Activated effector memory CD4-positive, alpha-beta T cell treated with Interleukin-2 at 50 U/mL for 16 hours (primary cell): Measurements from ENCODE around the gene STAT2.
"Not testable (repeated sequence)": the region's sequence is repeated elsewhere in the genome, so short reads cannot be mapped to it uniquely, and the experiment has no call there.

Experiments
- DNase-seq: peaks from one replicate; pipeline ENCODE4 v3.0.0-alpha.2; 2020

Gene STAT2

GRCh38 chr12:56361487-56362129, 1.7 kb upstream of the STAT2 start:
- DNase-seq: no peak

DNA sequence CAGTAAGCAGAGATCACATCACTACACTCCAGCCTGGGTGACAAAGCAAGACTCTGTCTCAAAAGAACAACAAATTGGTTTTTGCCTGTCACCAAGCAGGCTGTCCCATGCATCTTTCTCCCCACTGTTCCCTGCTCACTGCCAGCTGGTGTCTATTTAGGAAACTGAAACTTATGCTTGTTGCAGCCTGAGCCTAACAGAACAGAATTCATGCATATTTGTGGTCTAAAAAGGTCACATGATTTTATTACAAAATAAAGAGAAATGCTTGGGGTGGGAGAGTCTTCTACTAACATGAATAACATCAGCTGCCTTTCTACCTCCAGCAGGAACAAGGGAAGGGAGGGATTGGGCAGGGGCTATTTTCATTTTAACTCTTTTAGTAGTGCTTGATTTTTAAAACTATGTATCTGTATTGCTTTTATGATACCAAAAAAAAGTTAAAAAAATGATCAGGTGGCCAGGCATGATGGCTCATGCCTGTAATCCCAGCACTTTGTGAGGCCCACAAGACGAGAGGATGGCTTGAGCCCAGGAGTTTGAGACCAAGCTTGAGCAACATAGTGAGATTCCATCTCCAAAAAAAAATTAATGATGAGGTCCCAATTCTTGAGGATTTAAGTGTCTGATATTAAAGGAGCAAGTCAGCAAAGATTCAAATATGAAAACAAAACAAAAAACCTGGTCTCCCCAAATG, 923 bp downstream of the STAT2 start:
- no peak for DNase-seq

DNA sequence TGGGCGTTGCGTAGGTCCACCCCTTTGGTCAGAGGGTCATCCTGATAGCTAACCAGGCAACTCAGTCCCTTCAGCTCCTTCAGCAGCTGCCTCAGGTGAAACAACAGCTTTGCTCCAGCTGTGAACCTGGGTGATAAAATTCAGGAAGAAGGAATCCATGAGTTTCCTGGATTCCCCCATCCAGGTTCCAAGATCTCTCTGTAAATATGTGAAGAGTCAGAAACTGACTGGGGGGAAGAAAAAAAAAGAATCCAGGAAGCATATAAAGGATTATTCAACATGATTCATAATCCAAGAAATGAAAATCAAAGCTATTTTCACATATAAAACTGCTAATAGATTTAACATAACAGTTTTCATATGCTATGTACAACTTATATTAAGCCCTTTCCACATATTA, 8.6 kb downstream of the STAT2 start:
- DNase-seq: no peak

GRCh38 chr12:56350662-56351061, 9.2 kb downstream of the STAT2 start:
- no peak for DNase-seq

- DNase-seq: no peak
Observed at GRCh38 chr12:56348776-56349175, 11.1 kb downstream of the STAT2 start.

GRCh38 chr12:56347255-56347654, 12.7 kb downstream of the STAT2 start:
- DNase-seq: not testable (repeated sequence)

DNA sequence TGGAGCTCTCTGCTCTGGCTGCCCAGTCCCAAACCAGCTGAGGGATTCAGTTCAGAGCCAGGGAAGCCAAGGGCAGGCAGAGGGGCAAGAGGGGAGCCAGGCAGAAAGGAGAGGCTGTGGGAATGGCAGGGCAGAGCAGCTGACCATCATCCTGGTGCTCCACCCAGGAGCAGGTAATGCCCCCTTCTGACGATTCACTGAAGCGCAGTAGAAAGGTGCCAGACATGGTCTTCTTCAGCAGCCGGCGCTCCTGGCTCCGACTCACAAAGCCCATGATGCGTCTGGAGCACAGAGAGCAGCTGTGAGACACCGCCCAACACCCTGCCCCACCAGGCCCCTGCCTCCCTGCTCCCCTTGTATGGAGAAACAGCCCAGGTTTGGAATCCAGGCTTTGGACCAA, 13.2 kb downstream of the STAT2 start:
- DNase-seq: no peak

DNA sequence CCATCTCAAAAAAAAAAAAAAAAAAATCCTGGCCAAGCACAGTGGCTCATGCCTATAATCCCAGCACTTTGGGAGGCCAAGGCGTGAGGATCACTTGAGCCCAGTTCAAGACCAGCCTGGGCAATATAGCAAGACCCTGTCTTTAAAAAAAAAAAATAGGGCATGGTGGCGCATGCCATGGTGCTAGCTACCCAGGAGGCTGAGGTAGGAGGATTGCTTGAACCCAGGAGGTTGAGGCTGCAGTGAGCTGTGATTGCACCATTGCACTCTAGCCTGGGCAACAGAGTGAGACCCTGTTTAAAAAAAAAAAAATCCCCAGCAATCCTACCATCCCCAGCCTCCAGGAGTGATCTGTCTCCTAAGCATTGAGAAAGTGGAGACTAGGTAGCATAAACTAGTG, 17.6 kb downstream of the STAT2 start:
- DNase-seq: not testable (repeated sequence)

DNA sequence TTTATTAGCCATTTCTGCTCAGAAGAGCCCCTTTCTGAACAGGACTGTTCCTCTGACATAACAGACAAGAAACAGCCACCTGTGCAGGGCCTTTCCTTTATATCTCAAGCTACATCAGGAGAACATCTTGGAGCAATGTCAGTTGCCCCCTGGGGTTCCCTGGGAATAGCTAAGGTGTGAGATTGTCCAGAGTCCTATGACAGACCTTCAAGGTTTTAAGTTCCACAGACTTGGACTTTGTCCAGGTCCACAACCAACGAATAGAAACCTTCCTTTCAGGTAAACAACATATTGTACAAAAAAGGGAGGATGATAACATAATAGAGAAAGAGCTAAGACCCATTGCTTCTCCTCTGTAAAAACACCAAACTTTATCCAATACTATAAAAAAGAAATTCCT, 18.3 kb downstream of the STAT2 start:
- DNase-seq: no peak

- no peak for DNase-seq
Observed at GRCh38 chr12:56339158-56339422, 20.8 kb downstream of the STAT2 start.

DNA sequence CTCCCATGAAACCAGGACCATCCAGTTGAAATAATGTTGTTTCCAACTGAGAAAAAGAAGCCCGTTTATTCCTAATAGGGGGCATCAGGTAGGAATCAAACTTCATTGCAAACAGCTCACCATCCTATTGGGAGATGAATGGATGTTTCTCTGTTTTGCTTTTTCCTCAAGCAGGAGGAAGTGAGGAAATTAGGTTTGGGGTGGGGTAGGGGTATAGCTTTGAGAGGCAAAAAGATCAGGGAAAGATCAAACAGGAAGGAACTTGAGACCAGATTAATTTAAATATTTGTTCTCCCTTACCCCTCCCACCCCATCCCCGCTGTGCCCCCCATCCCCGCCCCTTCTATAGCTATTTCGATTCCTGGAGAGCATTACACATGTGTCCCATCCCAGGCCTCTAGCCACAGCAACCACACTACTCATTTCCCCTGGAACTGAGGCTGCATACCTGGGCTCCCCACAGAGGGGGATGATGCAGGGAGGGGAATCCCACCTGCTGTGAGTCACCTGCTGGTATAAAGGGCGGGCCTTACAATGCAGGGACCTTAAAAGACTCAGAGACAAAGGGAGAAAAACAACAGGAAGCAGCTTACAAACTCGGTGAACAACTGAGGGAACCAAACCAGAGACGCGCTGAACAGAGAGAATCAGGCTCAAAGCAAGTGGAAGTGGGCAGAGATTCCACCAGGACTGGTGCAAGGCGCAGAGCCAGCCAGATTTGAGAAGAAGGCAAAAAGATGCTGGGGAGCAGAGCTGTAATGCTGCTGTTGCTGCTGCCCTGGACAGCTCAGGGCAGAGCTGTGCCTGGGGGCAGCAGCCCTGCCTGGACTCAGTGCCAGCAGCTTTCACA, 21.4 kb downstream of the STAT2 start, which contains the start of gene IL23A:
Gene IL23A (plus strand): TSS at position 577 of the 850 bp plus-strand sequence. CDS start 161 bp downstream, at position 738.
- DNase-seq: peak; percentile 75

DNA sequence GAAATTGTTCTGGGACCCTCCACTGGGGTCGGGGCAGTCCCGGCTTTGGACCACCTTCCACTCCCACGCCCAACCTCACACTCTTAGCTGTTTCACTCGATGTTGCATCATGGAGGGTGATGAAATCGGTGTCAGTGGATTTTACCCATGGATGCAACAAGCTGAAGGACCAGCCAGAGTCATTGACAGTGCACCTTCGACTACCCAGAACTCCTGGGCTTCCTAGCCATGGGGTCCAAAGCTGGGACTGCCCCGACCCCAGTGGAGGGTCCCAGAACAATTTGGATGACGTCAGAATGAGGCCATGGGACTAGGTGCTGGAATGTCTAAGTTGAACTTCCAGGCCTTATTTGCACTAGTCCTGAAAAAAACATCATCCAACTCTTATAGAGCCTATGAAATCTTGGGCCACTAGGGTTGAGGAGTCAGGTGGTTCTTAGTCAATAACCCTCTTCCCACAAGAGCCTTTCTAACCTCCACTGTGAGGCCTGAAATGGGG, 22.1 kb downstream of the STAT2 start:
- no peak for DNase-seq

GRCh38 chr12:56336361-56337167, 23.3 kb downstream of the STAT2 start:
- no peak for DNase-seq

DNA sequence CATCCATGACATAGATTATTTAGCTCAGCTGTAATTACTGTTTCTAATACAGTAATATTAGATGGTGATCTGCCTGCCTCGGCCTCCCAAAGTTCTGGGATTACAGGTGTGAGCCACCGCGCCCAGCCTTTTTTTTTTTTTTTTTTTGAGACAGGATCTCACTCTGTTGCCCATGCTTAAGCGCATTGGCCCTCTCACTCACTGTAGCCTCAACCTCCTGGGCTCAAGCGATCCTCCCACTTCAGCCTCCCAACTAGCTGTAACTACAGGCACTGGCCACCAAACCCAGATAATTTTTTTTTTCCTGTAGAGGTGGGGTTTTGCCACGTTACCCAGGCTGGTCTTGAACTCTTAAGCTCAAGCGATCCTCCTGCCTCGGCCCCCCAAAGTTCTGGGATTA, 24.4 kb downstream of the STAT2 start:
- not testable (repeated sequence) for DNase-seq

GRCh38 chr12:56334490-56334793, 25.5 kb downstream of the STAT2 start:
- no peak for DNase-seq

DNA sequence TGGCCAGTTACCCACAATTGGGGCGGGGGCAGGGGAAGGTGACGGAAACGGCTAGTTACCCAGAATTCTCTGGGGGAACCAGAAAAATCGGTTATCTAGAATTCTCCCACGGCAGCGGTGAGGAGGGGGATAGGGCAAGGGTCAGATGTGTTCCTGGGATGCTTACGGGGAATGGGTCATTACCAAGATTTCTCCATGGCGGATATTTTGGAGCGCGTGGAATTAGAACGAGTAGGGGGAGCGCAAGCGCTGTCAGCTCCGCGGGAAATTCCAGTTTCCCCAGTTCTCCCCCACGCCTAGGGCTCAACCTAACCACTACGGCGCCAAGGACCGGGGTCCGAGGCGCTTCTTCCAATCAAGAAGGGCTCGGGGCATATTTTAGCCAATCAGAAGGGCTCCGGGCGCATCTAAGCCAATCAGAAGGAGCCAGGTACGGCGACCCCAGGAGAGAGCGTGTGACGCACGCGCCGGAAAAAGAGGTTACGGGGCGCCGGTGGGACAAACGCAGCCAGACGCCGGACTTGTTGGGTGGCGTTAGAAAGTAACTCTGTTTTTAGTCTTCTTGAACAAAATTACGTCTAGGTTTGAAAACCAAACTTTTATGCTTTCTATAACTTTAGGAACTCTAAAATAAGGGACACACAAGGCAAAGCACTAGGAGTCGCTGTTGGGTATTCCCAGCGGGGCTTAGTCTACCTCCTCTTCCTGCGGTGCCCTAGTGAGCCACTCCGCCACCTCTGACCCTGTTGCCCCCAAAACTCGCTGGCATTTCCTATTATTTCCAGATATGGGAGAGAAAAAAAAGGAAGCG, 26.0 kb downstream of the STAT2 start, which contains the start of gene PAN2:
Gene PAN2 (minus strand): TSS at position 322 of the 811 bp plus-strand sequence. CDS start 906 bp downstream, outside the sequence.
- peak; percentile 87 for DNase-seq

GRCh38 chr12:56333197-56333678, 26.7 kb downstream of the STAT2 start:
- no peak for DNase-seq

- DNase-seq: no peak
Observed at GRCh38 chr12:56332512-56333196, 27.3 kb downstream of the STAT2 start.

DNA sequence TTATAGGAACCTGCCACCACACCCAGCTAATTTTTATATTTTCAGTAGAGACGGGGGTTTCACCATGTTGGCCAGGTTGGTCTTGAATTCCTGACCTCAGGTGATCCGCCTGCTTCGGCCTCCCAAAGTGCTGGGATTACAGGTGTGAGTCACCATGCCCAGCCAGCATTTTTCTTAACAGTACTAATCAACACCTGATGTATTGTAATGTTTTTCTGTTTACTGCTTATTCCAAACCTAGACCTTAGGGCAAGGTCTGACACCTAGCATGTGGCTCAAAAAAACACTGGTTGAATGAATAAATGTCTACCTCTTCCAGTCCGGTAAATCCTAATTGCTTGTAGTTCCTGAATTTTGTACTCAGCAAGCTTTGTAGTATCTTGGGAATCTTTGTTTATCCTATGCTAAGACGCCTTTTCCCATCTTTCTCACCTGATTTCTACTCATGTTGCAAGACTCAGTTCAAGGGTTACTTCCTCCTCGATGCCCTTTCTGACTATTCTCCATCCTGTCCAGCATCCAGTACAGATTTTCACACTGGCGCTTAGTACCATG, 28.9 kb downstream of the STAT2 start:
- no peak for DNase-seq

- DNase-seq: no peak
Observed at GRCh38 chr12:56326533-56326932, 33.4 kb downstream of the STAT2 start.

DNA sequence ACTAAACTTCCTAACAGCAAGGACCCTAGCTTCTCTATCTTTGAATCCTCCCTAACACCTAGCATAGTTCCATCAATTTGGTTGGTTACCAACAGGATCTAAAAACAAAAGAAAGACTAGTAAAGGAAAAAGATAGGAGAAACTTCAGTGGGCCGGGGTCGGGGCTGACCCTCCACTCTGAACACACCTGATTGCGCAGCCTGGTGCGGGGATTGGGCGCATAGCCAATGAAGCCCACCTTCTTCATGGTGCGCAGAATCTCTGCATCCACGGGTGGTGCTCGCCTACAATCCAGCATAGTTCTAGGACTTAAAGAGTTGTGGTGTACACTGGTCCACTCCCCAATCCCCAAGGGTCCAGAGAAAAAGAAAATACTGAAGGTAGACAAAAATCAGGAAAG, 33.8 kb downstream of the STAT2 start:
- no peak for DNase-seq
